Loucy (cell line): ENCODE results near the gene LY86.

Experiments
- EZH2phosphoT487 ChIP-seq: fragments of 200-600 bp; IDR thresholded peaks from 2 replicates; pipeline ENCODE4 v1.6.1; 2018; ENCODE audit warnings: antibody characterized with exemption, mild to moderate bottlenecking, moderate library complexity, borderline replicate concordance
- TF ChIP-seq, protein P1 (sequence below): fragments of 200-600 bp; sonication (generic); conservative IDR thresholded peaks from 2 replicates; pipeline ENCODE4 v1.5.1; 2014; ENCODE audit warnings: mild to moderate bottlenecking, antibody characterized with exemption, low read length

DNA sequence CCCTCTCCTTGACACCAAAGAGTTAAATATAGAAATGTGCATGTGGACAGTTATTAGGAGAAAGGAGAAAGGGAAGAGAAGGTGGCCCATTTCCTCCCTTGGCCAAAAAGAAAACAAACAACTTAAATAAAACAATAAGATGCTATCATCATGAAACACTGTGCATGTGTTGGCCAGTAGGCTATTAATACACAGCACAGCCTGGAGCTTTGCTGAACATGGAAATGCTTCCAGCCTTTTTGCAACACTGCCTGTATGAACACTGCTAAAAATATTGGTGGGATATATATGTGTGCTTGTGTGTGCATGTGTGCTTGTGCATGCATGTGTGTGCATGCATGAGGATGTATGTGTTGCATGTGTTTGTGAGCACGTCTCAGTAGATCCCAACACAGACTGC, 100.4 kb downstream of the LY86 start:
- TF ChIP-seq, protein P1, sequence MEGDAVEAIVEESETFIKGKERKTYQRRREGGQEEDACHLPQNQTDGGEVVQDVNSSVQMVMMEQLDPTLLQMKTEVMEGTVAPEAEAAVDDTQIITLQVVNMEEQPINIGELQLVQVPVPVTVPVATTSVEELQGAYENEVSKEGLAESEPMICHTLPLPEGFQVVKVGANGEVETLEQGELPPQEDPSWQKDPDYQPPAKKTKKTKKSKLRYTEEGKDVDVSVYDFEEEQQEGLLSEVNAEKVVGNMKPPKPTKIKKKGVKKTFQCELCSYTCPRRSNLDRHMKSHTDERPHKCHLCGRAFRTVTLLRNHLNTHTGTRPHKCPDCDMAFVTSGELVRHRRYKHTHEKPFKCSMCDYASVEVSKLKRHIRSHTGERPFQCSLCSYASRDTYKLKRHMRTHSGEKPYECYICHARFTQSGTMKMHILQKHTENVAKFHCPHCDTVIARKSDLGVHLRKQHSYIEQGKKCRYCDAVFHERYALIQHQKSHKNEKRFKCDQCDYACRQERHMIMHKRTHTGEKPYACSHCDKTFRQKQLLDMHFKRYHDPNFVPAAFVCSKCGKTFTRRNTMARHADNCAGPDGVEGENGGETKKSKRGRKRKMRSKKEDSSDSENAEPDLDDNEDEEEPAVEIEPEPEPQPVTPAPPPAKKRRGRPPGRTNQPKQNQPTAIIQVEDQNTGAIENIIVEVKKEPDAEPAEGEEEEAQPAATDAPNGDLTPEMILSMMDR, result no peak
- no peak for TF ChIP-seq EZH2phosphoT487
